PFSK-1 (cell line): ENCODE results near the gene TSC2.
A peak's percentile ranks its signal among the peaks of the same experiment; 100 is the strongest.

Experiments
- FOXP2 ChIP-seq: optimal IDR thresholded peaks from 2 replicates; pipeline ENCODE3; 2011; ENCODE audit warnings: borderline replicate concordance, control low read depth, inconsistent platforms; ENCODE audit not compliant: insufficient read depth; ENCODE audit errors: extremely low read length, extremely low read depth
- POLR2AphosphoS5 ChIP-seq: IDR thresholded peaks from 2 replicates; pipeline ENCODE4 v1.6.1; 2012; ENCODE audit warnings: low read depth, mild to moderate bottlenecking, control low read depth, low read length, moderate library complexity
- REST ChIP-seq, 2 experiments: IDR thresholded peaks; 2 replicates each; pipeline versions ENCODE4 v1.6.1 to v1.8.0; 2011 to 2012; ENCODE audit warnings: low read depth in 2 of 2, low read length in 2 of 2, control low read depth in 1 of 2, inconsistent platforms in 1 of 2, mild to moderate bottlenecking in 1 of 2, moderate library complexity in 1 of 2; ENCODE audit not compliant: insufficient read depth in 1 of 2
- SIN3A ChIP-seq: IDR thresholded peaks from 2 replicates; pipeline ENCODE4 v1.6.1; 2012; ENCODE audit warnings: mild to moderate bottlenecking, low read length, moderate library complexity, borderline replicate concordance; ENCODE audit not compliant: insufficient read depth
- TAF1 ChIP-seq: IDR thresholded peaks from 2 replicates; pipeline ENCODE4 v1.6.1; 2012; ENCODE audit warnings: low read length, control low read depth, borderline replicate concordance; ENCODE audit not compliant: insufficient read depth

The TSC2 gene

GRCh38 chr16:2037647-2038381 lies 10.0 kb upstream of the TSC2 start:
- TF ChIP-seq SIN3A (no peak), POLR2AphosphoS5 (0 out of 2 replicates have a peak, but pooled peaks have one; percentile 16)

- TF ChIP-seq TAF1 (no peak), REST (IDR thresholded peaks at IDR 0.05; ENCODE audit: insufficient read depth in 1 of 2, low read depth in 2 of 2, low read length in 2 of 2) (no peak), FOXP2 (no peak), SIN3A (no peak), POLR2AphosphoS5 (0 out of 2 replicates have a peak, but pooled peaks have one; percentile 9)
These were observed 9.2 kb upstream of the TSC2 start for GRCh38 chr16:2038382-2039231.

- TF ChIP-seq FOXP2 (peak; percentile 53), TAF1 (no peak), POLR2AphosphoS5 (peak; percentile 26), SIN3A (no peak), REST (IDR thresholded peaks at IDR 0.05; ENCODE audit: insufficient read depth in 1 of 2, low read depth in 2 of 2, low read length in 2 of 2) (no peak)
These were observed 8.3 kb upstream of the TSC2 start for GRCh38 chr16:2039274-2040031.

- TF ChIP-seq REST (IDR thresholded peaks at IDR 0.05; ENCODE audit: insufficient read depth in 1 of 2, low read depth in 2 of 2, low read length in 2 of 2) (no peak), POLR2AphosphoS5 (no peak), SIN3A (no peak), TAF1 (no peak), FOXP2 (no peak)
These were observed 7.6 kb upstream of the TSC2 start for GRCh38 chr16:2040041-2040786.
